Stomach (tissue), 9 donors: ENCODE measurements around the gene ZBTB42. TPM values are rescaled to one million over a fixed set of nuclear protein-coding genes. Genes with fewer than 3 reads are reported as not detected.

Experiments used
- DNase-seq, 2 donors: peaks; one replicate each; pipeline versions ENCODE4 v3.0.0 to v3.0.0-alpha.2; 2013 to 2019
- H3K27ac ChIP-seq, 5 donors: fragments of 200-600 bp in 4 of 5; sonication (generic) in 4 of 5; one replicate each; pipeline ENCODE4 v1.5.1; 2013 to 2019; ENCODE audit warnings: mild to moderate bottlenecking in 1 of 5, moderate library complexity in 1 of 5
- H3K27me3 ChIP-seq, 3 donors: fragments of 200-600 bp; sonication (generic); one replicate each; pipeline ENCODE4 v1.5.1; 2017 to 2019; ENCODE audit warnings: mixed run types in 1 of 3
- H3K36me3 ChIP-seq, 4 donors: fragments of 200-600 bp; sonication (generic); 1 replicate in 3 of 4; 2 replicates in 1 of 4; pipeline ENCODE4 v1.5.1; 2016 to 2019
- H3K4me1 ChIP-seq, 4 donors: fragments of 200-600 bp; sonication (generic); one replicate each; pipeline ENCODE4 v1.5.1; 2016 to 2019
- H3K4me3 ChIP-seq, 4 donors: fragments of 200-600 bp; sonication (generic) in 3 of 4; one replicate each; pipeline ENCODE4 v1.5.1; 2016 to 2019; ENCODE audit warnings: mild to moderate bottlenecking in 1 of 4
- H3K9me3 ChIP-seq, 4 donors: fragments of 200-600 bp; sonication (generic); one replicate each; pipeline ENCODE4 v1.5.1; 2016 to 2019
- CTCF ChIP-seq, 7 experiments: fragments of 450-650 bp in 4 of 7; fragments of 200-600 bp in 3 of 7; sonication (generic) in 3 of 7; IDR thresholded peaks; one replicate each; pipeline ENCODE4 v1.5.1; 2016 to 2019; ENCODE audit warnings: antibody characterized with exemption in 7 of 7, control low read depth in 2 of 7, mild to moderate bottlenecking in 1 of 7
- EP300 ChIP-seq: sonication (generic); formaldehyde crosslinking; IDR thresholded peaks from one replicate; pipeline ENCODE4 v1.6.1; 2017; ENCODE audit warnings: antibody characterized with exemption
- POLR2A ChIP-seq, 4 donors: fragments of 450-650 bp; IDR thresholded peaks; one replicate each; pipeline ENCODE4 v1.6.1; 2016; ENCODE audit warnings: antibody characterized with exemption in 4 of 4, control low read depth in 2 of 4, mild to moderate bottlenecking in 1 of 4, moderate library complexity in 1 of 4
- POLR2AphosphoS5 ChIP-seq, 3 donors: sonication (generic); formaldehyde crosslinking; IDR thresholded peaks; one replicate each; pipeline ENCODE4 v1.6.1; 2016; ENCODE audit warnings: antibody characterized with exemption in 3 of 3
- WGBS, 5 donors: extraction: QIAGEN DNeasy Blood & Tissue Kit in 3 of 5; methylation state at CpG; one replicate each; pipeline versions ENCODE4 v1.1.5 to v1.1.7; 2013 to 2018; 5-methylcytosine and 5-hydroxymethylcytosine counted together
- intact Hi-C: fragments of 100-400 bp; cut with DNase I; formaldehyde crosslinking; loops from one replicate; pipeline ENCODE4 v1.15.1; 2023; ENCODE audit warnings: low total_unique reads
- polyA plus RNA-seq, 3 donors: library from polyadenylated mRNA; stranded (reverse); fragments of 200-250 nt; gene quantifications; one replicate each; pipeline ENCODE4 v1.2.3, GENCODE V29; 2013
- total RNA-seq, 5 donors: library from RNA; depleted of rRNA; stranded (reverse); fragments of >200 nt; gene quantifications; one replicate each; pipeline versions ENCODE4 v1.1.0 to v1.2.3, GENCODE V29; 2014 to 2016
- donor health status: healthy with polysubstance abuse.
- donor health status: Bipolar disorder and iron deficiency.
- donor health status: healthy.

The ZBTB42 gene
- total and polyA plus RNA-seq, 8 donors, result 4.6 to 59.7 (median 6.7) TPM

DNA sequence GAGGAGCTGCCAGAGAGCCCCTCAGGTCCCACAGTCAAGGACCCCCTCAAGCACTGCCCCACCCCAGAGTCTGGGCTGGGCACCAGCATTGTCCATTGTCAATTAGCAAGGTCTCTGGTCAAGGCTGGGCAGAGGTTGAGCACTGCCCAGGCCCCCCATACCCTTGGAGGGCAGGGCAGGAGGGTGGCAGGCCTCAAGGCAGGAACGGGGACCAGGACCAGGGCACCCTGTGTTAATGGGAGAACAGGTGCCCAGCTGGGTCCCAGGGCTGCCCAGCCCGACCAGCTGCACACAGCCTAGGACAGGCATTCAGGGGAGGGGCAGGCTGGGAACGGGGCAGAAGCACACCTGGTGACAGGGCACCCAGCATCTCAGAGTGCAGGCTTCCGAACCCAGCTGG, 29.5 kb upstream of the ZBTB42 start:
- 94 to 100% (median 98%) methylated on average over 2 to 4 of the region's 4 CpGs; no CpG with 5 or more reads in 1 of the 5 donors for WGBS, 5 donors
- no peak for DNase-seq
- Histone ChIP-seq H3K27me3 (no peaks in the 10 kb centered on the region), H3K36me3 (peaks cover 26 to 69% (median 66%) of the 10 kb centered on the region in 4 donors), H3K4me3 (no peak overlapping the region), H3K4me1 (peaks cover 24 to 60% (median 47%) of the 10 kb centered on the region in 4 donors), H3K9me3 (peaks cover 0 to 4% (median 0%) of the 10 kb centered on the region in 4 donors), H3K27ac (peak overlapping the region in 1 of 5 donors; percentile 46)
- TF ChIP-seq POLR2A (IDR thresholded peaks at IDR 0.05), result no peak
- TF ChIP-seq EP300, result no peak
- TF ChIP-seq CTCF (IDR thresholded peaks at IDR 0.05), result no peak
- TF ChIP-seq POLR2AphosphoS5 (IDR thresholded peaks at IDR 0.05), result no peak
- intact Hi-C loops, result loop anchor here (10.0 kb wide), 1 partner anchor 53 kb away; no protein-coding TSS in a partner anchor

DNA sequence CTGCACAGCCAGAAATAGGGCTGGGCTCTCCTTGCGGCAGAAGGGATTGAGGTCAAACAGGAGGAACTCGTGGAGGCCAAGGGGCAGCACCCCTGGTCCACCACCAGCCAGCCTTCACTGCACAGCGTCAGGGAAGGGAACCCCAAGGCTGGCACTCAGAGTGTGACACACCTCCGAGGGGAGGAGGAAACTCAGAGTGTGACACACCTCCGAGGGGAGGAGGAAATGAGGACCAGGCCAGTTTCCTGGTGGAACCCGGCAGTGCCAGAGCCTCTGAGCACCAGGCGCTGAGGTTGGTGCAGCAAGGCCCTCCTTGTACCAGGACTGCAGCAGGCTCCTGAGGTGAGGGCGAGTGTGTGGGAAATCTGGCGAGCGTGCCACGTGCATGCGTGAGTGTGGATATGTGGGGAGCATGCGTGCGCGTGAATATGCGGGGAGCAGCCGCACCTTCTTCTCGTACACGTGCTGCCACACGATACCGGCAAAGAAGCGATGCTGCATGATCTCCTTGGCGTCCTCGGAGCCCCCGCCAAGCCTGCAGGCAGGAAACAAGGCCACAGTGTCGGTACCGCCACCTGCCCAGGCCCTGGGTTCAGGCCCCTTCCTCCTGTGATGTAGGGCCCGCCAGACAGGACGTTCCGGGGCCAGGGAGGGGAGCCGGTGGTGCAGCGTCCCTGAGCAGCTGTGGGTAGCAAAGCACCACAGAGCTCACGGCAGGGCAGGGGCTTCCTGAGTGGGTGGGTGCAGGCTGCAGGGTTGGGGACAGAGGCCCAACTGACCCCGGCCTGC, 28.8 kb upstream of the ZBTB42 start:
- peaks cover 30 to 76% (median 71%) of the 10 kb centered on the region in 4 donors for H3K36me3 ChIP-seq
- H3K27ac ChIP-seq, result peak overlapping the region in 2 of 5 donors; percentile 46 to 50
- H3K4me3 ChIP-seq, result no peak overlapping the region
- TF ChIP-seq POLR2A (IDR thresholded peaks at IDR 0.05) (no peak), POLR2AphosphoS5 (IDR thresholded peaks at IDR 0.05) (peak in 2 of 3 donors; percentile 11 to 65)
- peaks cover 0 to 4% (median 0%) of the 10 kb centered on the region in 4 donors for H3K9me3 ChIP-seq
- peak in 1 of 2 donors; percentile 67 for DNase-seq
- 65 to 91% (median 79%) methylated on average over 22 to 34 of the region's 34 CpGs for WGBS, 5 donors
- H3K4me1 ChIP-seq, result peaks cover 24 to 68% (median 54%) of the 10 kb centered on the region in 4 donors
- intact Hi-C loops, result loop anchor here (10.0 kb wide), 1 partner anchor 53 kb away; no protein-coding TSS in a partner anchor
- H3K27me3 ChIP-seq, result no peaks in the 10 kb centered on the region

DNA sequence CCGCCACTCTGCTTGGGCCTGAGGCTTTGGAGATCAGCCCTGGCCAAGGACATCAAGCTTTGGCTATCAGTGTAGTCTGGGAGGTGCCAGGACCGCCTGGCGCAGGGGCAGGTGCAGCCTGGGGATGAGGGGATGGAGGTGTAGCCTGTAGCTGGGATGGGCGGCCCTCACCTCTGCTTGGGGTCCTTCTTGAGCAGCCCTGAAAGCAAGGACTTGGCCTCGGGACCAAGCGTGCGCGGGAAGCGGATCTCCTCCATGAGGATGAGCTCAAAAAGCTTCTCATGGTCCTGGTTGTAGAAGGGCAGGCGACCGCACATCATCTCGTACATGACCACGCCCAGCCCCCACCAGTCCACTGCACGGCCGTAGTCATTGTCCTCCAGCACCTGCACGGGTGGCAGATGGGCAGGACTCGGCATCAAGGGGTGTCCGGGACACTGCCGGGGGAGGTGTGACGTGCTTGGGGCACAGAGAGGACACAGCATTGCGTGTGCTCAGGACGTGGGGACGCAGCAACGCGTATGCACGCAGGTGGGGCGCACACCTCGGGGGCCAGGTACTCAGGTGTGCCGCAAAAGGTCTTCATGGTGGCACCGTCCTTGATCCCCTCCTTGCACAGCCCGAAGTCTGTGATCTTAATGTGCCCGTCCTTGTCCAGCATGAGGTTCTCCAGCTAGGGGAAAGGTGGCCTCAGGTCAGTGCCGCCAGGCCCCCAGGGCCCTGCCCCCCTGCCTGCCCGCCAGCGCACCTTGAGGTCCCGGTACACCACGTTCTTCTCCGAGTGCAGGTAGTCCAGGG, 28.0 kb upstream of the ZBTB42 start:
- Histone ChIP-seq H3K27ac (peak overlapping the region in 3 of 5 donors; percentile 6 to 46 (median 39)), H3K36me3 (peaks cover 35 to 83% (median 71%) of the 10 kb centered on the region in 4 donors), H3K4me3 (no peak overlapping the region), H3K27me3 (no peaks in the 10 kb centered on the region), H3K9me3 (peaks cover 0 to 4% (median 0%) of the 10 kb centered on the region in 4 donors), H3K4me1 (peaks cover 24 to 74% (median 61%) of the 10 kb centered on the region in 4 donors)
- intact Hi-C loops, result loop anchor here (10.0 kb wide), 1 partner anchor 52 kb away; no protein-coding TSS in a partner anchor
- DNase-seq, result no peak
- TF ChIP-seq POLR2A (IDR thresholded peaks at IDR 0.05) (no peak), CTCF (IDR thresholded peaks at IDR 0.05) (no peak), POLR2AphosphoS5 (IDR thresholded peaks at IDR 0.05) (no peak), EP300 (no peak)
- WGBS, 5 donors, result 88 to 94% (median 90%) methylated on average over 31 to 38 of the region's 38 CpGs

- WGBS, 5 donors, result 68 to 85% (median 78%) methylated on average over 10 to 46 of the region's 46 CpGs
- DNase-seq, result no peak
- H3K4me1 ChIP-seq, result peaks cover 17 to 70% (median 59%) of the 10 kb centered on the region in 4 donors
- intact Hi-C loops, result loop anchor here (10.0 kb wide), 1 partner anchor 51 kb away; no protein-coding TSS in a partner anchor
- peak overlapping the region; percentile 15 to 62 (median 39) for H3K27ac ChIP-seq
- H3K36me3 ChIP-seq, result peaks cover 37 to 90% (median 73%) of the 10 kb centered on the region in 4 donors
- H3K9me3 ChIP-seq, result peaks cover 0 to 4% (median 0%) of the 10 kb centered on the region in 4 donors
- no peak overlapping the region for H3K4me3 ChIP-seq
- TF ChIP-seq CTCF (IDR thresholded peaks at IDR 0.05), result peak in 1 of 7 experiments; percentile 8
- TF ChIP-seq POLR2AphosphoS5 (IDR thresholded peaks at IDR 0.05), result no peak
- no peak for TF ChIP-seq POLR2A (IDR thresholded peaks at IDR 0.05)
- no peak for TF ChIP-seq EP300
- no peaks in the 10 kb centered on the region for H3K27me3 ChIP-seq
These were observed 27.1 kb upstream of the ZBTB42 start for GRCh38 chr14:104773505-104774452.
